CD4-positive, alpha-beta T cell treated with Interleukin-1 beta for 1 hour (primary cell): ENCODE results near the gene IL21R.
A peak's percentile ranks its signal among the peaks of the same experiment; 100 is the strongest.

ENCODE experiments used
- DNase-seq, 2 donors: peaks; one replicate each; pipeline ENCODE4 v3.0.0-alpha.2; 2020 to 2022

Gene IL21R

DNA sequence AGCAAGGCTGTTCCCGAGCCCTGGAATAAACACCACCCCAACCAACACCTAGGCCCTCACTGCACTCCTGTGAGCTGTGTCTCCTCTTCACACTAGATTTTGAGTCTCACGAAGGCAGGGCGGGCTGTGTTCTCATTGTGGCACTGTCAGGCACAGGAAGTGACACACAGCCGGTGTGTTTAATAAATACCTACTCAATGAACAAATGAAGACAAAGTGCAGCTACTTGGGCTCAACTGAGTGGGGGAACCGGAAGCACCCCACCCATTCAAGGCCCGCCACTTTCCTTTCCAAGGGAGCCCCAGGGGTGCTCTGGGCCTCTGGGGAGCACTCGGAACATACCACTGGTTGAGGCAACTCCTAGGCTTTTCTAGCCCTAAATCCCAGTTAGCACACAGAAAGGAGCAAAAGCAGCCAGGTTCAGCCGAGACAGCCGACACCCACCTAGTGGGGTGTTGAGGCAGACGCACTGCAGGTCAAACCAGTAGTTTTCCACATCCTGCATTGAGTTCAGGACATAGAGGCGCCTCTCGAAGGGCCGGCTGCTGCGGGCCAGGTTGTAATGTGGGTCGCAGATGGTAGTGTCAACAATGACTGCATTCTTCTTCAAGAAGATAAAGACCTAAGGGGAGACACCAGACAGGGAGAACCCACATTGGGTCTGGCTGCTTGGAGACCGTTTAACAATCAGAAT, 90.1 kb downstream of the IL21R start:
- peak; percentile 14 to 21 for DNase-seq

DNA sequence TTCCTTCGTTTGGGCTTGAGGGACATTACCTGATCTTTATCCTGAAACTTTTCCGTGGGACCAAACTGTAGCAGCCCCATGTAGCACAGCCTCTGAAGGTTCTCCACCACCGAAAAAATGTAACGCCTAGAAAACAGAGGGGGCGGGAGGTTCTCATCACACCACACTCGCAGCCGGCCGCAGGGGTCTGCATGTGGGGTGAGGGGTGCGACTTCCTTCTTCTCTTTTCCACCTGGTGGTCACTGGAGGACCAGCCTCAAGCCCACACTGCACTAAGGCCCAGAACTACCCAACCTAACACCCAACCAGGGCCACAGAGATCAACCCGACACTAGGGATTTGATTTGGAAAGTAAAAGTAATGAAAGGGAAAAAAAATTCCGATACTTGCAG, 90.6 kb downstream of the IL21R start:
- no peak for DNase-seq

DNA sequence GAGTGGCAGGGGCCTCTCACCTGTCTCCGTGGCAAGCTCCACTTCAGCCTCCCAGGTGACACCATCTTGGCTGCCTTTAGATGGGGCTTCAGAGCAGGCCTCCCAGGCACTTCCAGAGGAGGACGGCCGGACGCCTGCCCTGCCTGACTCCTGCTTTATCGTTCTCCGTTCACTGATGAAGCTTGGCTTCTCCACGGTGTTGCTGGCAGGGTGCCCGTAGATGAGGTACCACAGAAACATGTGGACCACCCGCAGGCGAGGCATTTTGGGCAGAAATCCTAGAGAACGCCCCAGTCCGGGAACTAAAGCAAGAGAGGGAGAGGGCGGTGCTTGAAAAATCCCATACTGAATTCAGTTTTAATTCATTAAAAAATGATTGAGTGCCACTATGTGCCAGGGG, 93.2 kb downstream of the IL21R start:
- no peak for DNase-seq

DNA sequence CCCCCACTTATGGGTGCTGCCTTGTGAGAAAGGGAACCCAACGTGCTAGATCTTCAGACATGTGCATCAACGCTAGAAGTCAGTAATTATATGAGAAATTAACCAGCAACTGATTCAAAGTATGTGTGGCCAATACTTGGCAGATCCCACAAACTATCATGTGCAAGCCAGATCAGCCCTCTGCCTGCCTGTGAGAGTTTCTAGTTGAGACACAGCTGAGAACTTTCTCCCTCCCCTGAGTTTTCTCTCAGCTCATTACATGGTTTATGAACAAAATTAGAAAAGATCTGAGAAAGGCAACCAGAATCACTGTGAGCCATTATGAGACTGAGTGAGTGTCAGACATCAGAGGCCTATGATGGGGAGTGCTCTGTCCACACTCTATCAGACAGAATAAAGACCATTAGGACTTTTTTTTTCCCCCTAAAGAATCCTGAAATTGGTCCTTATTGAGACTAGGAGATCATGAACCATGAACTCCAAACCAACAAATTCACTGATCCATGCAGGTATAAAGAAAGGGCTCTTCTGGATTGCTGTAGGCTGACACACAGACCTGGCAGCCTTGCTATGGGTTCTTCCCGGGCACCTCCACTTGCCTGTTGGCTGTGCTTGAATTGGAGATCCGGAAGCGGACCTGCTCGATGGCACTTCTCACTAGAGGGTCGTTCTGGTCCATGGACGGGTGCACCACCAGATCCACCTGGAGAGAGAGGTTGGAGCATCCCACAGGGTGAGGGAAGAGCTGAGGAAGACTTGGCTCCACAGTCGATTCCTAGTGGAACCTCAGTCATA, 96.3 kb downstream of the IL21R start:
- DNase-seq: no peak

DNA sequence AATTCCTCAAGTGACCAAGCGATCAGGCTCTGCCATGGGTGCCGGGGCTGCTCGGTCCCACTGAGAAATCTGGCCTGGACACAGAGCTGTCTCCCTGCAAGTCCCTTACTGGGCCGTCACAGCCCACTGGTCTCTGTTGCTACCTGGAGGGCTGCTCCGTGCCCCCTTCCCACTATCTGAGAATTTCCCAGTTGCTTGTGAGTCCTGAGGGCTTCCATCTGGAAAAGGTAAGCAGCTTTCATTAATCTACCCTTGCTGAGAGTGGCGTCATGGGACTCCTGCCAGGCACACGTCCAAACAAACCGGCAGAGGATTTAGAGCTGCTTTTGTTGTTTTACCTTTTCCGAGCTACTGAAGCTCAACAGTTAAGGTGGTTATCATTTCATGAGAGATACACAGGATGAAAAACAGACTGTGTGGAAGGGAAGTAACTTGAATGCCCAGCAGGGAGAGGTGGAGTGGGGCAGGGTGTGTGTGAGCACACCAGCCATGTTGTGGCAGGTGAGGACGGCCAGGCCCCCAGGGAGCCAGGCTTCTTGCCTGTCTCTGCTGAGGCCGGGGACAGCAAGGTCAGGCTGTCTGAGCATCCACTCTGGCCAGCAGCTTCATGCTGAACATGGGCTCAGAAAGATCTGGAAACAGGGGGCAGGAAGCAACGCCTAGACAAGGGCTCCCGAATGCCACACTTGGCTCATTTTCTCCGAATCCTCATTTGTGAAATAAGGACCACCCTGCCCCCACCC, 97.1 kb downstream of the IL21R start:
- DNase-seq: no peak

DNA sequence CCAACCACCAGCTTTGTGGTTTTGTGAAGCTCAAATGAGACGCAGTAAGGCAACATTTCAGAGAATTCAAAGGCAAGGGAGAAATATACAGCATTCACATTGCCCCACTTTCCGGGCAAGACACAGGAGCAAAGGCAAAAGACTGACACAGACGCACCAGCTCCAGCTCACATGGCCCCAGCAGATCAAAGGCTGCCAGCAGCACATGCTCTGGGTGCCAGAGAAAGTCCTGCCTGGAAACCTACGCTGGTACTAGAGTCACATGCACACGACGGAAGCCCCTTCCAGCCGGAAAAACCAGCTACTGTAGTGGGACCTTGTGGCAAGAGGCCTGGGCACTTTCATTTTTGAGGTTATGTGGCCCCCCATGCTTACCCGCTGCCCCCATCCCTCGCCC, 97.7 kb downstream of the IL21R start:
- DNase-seq: no peak

DNA sequence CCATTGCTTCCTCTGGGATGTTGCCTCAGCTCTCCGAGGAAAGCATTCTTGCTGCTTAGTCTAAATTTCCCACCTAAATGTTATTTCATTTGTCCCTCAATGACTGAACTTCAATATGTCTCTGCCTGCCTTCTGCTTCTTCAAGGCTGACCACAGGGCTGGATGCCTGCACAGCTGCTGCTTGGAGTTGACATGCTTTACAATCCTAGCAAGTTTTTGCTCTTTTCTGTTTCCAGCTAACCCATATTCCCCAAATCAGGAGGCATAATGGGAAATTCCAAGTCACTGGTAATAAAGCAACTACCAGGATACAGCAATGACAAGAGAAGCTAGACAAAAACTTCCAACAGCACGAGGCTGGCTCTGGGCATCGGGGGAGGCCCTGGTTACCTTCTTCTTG, 98.8 kb downstream of the IL21R start:
- no peak for DNase-seq
